GM21367 (cell line): ENCODE data around the gene ZNF217.
"Not testable (repeated sequence)": the region's sequence is repeated elsewhere in the genome, so short reads cannot be mapped to it uniquely, and the experiment has no call there.

ENCODE experiments used
- ATAC-seq: cut with Tn5 transposase; IDR thresholded peaks from one replicate; pipeline ENCODE4 v1.9.1; 2021; ENCODE audit not compliant: unreplicated experiment

ZNF217 gene

DNA sequence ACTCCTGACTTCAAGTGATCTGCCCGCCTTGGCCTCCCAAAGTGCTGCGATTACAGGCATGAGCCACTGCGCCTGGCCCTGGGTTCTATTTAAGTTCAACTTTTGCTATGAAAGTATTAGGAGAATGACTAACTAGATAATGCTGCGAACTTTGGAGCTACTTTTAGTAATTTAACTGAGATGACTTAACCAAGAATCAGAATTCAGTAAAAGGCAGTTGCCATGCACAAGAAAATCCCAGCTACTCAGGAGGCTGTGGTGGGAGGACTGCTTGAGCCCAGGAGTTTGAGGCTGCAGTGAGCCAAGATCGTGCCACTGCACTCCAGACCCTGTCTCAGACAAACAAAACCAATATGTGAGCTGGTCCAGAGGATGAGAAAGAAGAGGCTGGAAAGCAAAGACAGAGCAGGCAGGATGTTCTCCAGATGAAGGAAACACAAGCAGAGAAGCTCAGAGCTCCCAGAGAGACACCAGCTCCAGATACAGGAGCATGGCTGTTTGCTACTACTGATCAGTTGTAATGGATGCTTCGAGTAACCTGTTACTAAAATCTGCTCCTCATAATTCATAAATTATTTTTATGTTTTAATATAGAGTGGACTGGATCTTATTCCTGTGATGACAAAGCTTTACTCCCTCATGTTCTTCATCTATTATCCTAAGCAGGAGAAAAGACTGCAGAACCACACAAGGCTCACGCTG, 23.9 kb downstream of the ZNF217 start:
- no peak for ATAC-seq

DNA sequence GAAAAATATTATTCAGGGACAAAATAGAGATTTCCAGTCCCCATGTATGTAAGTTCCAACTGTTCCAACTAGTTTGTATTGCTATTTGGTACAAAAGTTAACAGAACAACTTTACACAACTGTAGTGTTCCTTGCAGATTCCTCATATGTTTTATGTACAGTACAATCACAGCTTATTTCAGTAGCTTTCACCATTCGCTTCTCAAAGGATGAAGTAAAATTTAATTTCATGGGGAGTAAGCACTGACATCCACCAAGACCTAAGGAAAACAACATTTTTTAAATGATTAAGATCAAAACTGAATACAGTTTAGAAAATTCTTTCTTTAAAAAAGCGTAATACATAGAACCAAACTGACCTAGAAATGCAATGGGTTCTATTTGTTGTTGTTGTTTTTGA, 24.6 kb downstream of the ZNF217 start:
- ATAC-seq: no peak

GRCh38 chr20:53568351-53568750, 25.3 kb downstream of the ZNF217 start:
- ATAC-seq: no peak

GRCh38 chr20:53567379-53567917, 26.2 kb downstream of the ZNF217 start:
- no peak for ATAC-seq

- not testable (repeated sequence) for ATAC-seq
These were observed 27.0 kb downstream of the ZNF217 start for GRCh38 chr20:53566623-53567022.

DNA sequence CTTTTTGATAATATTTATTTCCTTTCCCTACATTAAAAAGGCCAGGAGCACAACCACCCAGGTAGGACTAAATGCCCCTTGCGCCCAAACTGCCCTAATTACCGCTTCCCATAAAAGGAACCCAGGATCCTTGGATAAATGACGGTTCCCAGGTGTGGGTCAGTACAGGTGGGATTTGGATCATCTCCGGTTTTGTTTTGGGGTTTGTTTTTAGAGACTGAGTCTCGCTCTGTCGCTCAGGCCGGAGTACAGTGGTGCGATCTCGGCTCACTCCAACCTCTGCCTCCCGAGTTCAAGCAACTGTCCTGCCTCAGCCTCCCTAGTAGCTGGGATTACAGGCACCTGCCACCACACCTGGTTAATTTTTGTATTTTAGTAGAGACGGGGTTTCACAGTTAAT, 28.4 kb downstream of the ZNF217 start:
- no peak for ATAC-seq

DNA sequence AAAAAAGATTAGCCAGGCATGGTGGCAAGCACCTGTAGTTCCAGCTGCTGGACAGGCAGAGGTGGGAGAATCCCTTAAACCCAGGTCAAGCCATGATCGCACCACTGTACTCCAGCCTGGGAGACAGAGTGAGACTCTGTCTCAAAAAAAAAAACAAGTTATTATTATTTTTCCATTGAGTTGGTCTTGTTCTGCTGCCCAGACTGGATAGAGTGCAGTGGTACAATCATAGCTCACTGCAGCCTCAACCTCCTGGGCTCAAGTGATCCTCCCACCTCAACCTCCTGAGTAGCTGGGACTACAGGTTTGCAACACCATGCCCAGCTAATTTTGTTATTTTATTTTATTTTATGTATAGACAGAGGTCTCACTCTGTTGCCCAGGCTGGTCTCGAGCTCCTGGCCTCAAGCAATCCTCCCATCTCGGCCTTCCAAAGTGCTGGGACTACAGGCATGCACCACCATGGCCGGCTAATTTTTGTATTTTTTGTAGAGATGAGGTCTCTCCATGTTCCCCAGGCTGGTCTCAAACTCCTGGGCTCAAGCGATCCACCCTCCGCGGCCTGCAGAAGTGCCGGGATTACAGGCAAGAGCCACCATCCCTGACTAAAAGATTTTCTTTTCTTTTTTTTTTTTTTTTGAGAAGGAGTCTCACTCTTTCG, 31.4 kb downstream of the ZNF217 start:
- ATAC-seq: not testable (repeated sequence)

- no peak for ATAC-seq
These were observed 32.1 kb downstream of the ZNF217 start for GRCh38 chr20:53561505-53561904.

GRCh38 chr20:53559816-53560215, 33.8 kb downstream of the ZNF217 start:
- ATAC-seq: no peak

DNA sequence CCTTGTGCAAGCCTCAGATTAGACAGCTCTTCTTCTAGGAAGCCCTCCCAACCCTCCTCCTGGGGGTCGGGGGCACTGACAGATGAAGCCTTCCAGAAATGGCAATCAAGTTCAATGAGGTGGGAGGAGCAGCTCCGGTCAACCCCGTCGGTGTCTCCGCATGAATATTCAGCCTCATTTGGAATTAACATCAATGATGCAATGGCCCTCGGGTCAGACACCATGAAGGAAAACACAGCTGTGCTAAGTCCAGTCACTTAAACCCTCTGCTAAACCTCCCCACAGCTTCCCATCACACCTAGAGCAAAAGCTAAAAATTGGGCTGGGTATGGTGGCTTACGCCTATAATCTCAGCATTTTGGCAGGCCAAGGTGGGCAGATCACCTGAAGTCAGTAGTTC, 36.5 kb downstream of the ZNF217 start:
- ATAC-seq: no peak

DNA sequence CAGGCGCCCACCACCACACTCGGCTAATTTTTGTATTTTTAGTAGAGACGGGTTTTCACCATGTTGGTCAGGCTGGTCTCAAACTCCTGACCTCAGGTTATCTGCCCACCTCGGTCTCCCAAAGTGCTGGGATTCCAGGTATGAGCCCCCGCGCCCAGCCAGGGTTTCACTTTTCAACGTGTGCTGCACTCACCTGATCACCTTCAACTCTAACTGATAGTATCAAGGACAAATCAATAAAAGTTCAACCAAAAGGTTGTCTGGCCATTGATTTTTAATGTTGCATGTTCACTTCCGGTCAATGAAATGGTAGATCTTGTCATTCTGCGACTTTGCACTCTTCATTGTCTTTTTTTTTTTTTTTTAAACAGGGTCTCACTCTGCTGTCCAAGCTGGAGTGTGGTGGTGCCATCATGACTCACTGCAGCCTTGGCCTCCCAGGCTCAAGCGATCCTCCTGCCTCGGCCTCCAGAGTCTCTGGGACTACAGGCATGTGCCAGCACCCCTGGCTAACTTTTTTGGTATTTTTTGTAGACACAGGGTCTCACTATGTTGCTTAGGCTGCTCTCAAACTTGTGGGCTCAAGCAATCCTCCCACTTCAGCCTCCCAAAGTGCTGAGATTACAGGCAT, 37.3 kb downstream of the ZNF217 start:
- no peak for ATAC-seq

DNA sequence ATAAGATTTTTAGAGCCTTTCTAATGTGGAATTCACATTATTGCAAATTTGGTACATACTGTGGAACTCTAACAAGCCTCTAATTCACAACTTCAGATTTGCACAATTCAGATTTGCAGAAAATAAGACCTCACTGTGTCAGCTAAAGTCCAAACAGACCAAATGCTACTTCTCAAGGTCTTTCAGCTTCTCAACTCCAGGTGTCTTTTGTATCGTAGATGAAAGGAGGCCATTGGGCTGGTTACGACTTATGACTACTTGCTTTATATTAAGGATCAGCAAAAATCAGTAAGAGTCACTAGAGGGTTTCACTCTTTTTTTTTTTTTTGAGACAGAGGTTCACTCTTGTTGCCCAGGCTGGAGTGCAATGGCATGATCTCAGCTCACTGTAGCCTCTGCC, 37.8 kb downstream of the ZNF217 start:
- ATAC-seq: no peak

- ATAC-seq: no peak
These were observed 38.6 kb downstream of the ZNF217 start for GRCh38 chr20:53555081-53555480.

- not testable (repeated sequence) for ATAC-seq
These were observed 41.1 kb downstream of the ZNF217 start for GRCh38 chr20:53552572-53552893.

DNA sequence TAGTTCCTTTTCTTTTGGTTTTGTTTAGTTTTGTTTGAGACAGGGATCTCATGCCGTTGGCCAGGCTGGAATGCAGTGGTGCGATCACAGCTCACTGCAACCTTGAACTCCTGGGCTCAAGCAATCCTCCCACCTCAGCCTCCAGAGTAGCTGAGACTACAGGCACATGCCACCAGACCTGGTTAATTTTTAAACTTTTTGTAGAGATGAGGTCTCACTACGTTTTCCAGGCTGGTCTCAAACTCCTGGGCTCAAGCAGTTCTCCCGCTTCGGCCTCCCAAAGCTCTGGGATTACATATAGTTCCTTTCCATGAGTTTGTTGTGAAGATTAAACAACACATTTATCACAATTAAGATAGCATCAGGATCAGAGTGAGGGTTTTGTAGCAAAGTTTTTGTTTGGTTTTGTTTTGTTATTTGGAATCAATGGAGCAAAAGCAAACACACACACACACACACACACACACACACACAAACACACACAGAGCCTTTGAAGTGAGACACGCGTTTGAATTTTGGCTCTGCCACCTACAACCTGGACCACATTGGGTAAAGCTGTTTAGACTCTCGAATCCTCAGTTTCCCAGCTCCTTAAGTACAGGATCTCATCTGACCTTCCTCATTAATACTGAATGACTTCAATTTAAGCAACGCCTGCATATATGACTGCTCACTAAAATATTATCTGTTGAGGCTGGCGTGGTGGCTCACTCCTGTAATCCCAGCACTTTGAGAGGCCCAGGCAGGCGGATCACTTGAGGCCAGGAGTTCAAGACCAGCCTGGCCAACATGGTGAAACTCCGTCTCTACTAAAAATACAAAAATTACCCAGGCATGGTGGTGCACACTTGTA, 41.7 kb downstream of the ZNF217 start:
- ATAC-seq: not testable (repeated sequence)

DNA sequence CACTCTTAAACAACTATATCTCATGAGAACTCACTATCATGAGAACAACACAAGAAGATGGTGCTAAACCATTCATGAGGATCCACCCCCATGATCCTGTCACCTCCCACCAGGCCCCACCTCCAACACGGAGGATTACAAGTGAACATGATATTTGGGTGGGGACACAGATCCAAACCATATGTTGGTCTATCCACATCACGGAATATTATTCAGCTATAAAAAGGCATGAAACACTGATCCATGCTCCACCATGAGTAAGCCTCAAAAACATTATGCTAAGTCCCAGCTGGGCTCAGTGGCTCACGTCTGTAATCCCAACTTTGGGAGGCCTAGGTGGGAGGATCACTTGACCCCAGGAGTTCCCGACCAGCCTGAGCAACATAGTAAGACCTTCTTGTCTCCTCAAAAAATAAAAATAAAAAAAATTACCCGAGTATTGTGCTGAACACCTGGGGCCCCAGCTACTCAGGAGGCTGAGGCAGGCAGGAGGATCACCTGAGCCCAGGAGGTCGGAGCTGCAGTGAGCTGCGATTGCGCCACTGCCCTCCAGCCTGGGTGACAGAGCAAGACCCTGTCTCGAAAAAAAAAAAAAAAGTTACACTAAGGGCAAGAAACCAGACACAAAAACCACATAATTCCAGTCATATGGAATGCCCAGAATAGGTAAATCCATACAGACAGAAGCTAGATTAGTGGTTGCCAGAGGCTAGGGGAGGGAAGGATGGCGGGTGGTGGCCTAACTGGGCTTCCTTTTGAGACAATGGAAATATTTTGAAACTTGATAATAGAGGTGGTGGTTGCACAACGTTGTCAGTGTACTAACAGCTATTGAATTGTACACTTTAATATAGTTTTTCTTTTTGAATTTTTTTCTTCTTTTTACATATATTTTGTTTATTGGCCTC, 43.1 kb downstream of the ZNF217 start:
- no peak for ATAC-seq

DNA sequence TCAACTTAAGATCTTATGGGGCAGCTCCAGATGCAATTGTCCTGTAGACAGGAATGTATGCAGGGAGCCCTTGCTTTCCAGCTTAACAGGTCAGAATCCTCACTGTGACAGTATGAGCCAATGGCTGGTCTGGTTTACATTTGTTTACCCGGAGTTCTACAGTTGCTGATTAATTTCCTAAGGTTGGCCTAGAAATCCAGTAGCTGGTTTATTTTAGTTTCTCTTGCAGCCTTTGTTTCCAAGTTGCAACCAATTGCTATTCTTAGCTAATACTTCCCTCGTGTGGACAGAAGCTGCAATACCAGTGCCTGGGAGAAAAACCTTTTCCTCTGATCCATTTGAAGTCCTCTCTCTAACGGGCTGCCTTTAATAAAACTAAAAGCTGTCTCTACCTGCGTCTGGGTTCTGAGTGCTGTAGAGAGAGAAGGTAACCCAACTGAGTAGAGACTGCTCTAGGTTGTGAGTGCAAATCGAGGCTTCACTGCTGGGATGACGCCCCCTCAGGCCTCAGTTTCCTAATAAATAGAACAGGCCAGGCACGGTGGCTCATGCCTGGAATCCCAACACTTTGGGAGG, 45.9 kb downstream of the ZNF217 start:
- ATAC-seq: no peak

GRCh38 chr20:53539516-53539915, 54.1 kb downstream of the ZNF217 start:
- ATAC-seq: no peak

DNA sequence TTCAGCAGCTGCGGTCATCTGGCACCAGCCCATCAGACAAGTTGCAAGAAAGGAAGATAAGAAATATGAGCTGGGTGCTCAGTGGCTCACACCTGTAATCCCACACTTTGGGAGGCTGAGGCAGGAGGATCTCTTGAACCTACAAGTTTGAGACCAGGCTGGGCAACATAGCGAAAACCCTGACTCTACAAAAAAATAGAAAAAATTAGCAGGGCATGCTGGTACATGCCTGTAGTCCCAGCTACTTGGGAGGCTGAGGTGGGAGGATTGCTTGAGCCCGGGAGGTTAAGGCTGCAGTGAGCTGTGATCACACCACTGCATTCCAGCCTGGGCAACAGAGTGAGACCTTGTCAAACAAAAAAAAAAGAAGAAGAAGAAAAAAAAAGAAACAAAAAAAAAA, 57.3 kb downstream of the ZNF217 start:
- ATAC-seq: not testable (repeated sequence)

- no peak for ATAC-seq
These were observed 57.8 kb downstream of the ZNF217 start for GRCh38 chr20:53535878-53536277.
